Kasumi-1 (cell line): ENCODE measurements around the gene SGMS1.
A peak's percentile ranks its signal among the peaks of the same experiment; 100 is the strongest.

Experiments
- DNase-seq, 2 experiments: peaks; one replicate each; lab custom pipeline; 2025; lab: John Stamatoyannopoulos, UW

The SGMS1 gene

DNA sequence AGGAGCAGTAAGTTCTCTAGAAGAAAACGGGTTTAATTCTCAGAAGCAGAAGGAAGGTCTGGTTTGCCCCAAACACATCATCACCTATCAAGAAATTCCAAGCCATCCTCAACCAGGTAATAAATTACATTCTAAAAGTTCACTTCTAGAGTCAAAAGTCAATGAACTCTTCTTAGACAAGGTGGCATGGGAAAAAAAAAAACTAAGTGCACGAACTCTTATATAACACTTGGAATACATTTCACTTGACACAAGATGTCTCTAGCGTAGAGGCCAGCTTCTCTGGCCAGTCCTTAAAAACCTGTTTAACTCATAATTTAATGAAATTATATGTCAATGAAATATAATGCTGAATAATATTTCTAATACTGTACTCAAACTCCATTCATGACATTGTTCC lies 200.3 kb downstream of the SGMS1 start:
- no peak for DNase-seq

GRCh38 chr10:50422259-50422658 lies 201.5 kb downstream of the SGMS1 start:
- DNase-seq, result no peak

- peak; percentile 85 for DNase-seq
Observed at GRCh38 chr10:50421026-50421719, 202.6 kb downstream of the SGMS1 start.

DNA sequence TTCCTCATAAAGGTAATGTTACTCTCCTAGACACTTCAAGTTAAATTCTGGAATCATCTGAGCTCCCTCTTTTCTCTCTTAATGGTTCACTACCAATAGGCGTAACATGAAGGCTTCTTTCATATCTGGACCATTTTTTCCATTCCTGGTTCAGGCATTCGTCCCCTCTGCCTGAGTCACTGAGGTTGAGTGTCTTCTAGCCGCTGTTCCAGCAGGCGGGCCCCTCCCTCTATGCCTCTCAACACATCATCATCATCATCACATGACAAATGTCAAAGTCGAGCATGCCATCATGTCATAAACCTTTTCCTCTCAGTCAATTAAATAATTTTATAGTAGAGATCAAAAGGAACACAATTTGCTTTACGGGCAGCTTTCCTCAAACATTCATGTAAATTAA lies 203.6 kb downstream of the SGMS1 start:
- no peak for DNase-seq

DNA sequence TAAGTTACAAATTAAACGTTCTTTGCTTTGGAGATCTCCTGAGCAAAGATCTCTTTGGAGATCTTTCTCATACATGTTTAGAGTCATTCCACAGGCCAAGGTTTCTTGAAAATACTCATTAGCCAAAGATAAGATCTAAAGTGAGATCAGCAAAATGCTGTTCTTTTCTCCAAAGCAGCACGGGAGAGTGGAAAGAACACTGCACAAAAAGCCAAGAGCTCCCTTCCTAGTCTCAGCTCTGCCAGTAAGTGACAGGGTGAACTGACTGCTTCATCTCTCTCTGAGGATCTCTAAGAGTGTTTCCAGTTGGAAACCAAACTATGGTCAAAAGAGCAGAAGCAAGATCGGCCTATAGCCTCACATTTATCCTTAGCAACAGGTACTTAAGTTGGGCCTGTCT lies 204.0 kb downstream of the SGMS1 start:
- no peak for DNase-seq

DNA sequence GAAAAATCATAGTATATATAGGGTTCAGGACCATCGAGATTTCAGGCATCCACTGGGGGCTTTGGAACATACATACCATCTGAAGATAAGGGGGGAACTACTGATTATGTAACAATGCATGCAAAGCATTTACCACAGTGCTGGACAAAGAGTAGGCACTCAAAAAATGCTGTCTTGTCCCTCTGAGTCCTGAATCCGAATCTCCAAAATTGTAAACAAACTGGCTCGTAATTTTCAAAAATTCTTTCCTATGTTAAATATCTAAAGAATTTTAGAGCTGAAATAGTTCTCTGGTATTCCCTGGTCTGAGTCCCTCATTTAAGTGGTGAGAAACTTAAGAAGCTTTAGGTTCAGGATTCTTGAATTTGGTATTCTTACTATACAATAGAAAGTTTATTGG lies 204.7 kb downstream of the SGMS1 start:
- DNase-seq, result no peak

DNA sequence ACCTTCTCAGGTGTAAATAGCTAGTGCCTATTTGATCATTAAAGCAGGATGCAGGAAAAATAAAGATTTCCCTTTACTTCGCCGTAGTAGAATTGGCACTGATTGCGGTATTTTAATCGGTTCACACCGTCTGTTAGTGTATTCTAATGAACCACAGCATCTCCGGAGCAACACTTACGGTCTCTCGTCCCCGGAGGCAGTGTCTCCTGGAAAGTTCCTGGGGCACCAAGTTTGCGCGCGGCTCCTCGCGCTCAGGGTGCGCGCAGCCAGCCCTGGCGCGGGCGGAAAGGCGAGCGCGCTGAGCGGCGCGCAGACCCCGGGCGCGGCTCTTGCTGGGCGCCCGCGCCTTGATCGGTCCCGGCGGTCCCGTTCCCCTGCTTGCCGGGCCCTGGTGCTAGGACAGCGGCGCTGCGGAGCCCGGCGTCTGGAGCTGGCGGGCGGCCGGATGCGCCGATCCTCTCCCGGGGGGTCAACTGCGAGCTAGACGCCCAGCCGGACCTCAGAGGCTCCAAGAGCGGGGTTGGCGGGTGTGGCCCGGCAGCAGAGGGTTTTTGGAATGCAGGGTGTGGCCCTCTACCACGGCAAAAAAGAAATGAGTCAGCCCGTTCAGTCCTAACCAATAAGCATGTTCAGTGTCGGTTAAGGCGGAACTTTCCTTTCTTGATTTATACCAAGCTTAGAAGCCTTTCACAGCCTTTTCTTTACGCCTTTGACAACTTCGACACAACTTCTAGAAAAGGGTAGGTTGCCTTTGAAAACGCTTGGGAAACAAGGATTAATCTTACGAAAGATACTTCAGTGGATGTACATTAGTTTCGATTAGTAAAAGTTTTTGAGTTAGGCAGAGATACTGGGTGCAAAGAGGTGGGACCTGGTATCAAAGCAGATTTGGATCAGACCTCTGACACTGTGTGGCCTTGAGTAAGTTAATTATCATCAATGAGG lies 205.6 kb downstream of the SGMS1 start:
- peak; percentile 74 to 82 for DNase-seq

GRCh38 chr10:50417486-50417885 lies 206.3 kb downstream of the SGMS1 start:
- DNase-seq, result peak; percentile 36 to 44

- no peak for DNase-seq
Observed at GRCh38 chr10:50416881-50417280, 206.9 kb downstream of the SGMS1 start.

DNA sequence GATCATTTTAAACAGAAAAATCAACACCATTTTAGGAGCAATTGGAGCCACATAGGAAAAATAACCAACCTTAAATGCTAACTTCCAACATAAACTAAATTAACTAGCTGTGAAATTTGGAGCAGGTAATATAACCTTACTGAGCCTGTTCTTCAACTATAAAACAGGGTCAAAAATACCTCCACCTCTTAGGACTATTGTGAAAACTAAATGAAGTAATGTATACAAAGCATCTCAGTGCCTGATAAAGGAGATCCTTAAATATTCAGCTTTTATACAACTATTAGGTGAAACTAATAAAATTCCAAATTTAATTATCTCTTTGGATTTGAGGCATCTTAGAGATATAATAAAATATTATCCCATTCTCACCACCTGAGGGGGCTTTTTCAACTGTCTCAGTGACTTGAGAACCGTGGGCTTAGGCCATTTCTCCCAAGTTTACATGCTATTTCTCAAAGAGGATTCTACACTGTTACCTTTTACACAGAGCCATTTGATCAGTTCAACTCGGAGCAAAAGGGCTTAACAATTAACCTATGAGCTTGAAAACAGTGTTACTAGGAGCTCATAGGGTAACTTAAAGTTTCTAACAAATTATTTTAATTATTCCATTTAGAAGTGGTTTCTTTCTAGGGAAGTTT lies 207.5 kb downstream of the SGMS1 start:
- peak; percentile 10 to 17 for DNase-seq

DNA sequence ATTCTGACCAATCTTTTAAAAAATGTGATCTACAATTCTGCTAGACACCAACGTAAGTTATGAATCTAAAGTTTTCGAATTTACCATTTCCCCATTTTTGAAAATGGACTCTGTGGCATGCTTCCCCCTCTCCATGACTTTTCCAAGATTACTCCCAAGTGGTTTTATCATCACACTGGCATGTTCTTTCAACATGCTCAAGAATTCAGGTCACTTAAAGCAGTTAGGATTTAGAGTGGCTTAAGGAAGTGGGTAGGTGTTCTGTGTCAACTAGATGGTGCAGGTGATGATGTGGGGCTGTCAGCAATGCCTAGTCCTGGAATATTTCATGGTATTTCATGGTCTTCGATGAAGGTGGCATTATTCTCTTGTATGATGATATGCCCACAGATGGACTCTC lies 208.5 kb downstream of the SGMS1 start:
- no peak for DNase-seq

- DNase-seq, result no peak
Observed at GRCh38 chr10:50410066-50410811, 213.5 kb downstream of the SGMS1 start.

- DNase-seq, result no peak
Observed at GRCh38 chr10:50407076-50407801, 216.5 kb downstream of the SGMS1 start.

DNA sequence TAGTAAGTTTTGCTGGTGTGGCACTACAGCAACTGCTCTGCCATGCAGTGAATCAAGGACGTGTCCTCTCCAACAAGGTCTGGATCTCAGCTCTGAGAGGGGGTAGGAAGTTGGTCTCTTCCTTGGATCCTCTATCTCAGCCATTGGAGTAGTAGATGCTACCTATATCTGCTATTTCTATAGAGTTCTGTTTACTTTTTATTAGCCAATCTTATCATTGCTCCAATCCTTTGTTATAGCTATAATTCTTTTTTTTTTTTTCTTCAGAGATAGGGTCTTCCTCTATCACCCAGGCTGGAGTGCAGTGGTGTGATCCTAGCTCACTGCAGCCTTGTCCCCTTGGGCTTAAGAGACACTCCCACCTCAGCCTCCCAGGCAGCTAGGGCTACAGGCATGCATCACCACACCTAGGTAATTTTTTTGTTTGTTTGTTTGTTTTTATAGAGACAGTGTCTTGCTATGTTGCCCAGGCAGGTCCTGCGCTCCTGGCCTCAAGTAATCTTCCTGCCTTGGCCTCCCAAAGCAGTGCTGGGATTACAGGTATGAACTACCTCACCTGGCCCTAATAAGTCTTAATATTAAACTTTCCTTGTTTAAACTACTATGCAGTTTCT lies 217.2 kb downstream of the SGMS1 start:
- no peak for DNase-seq

GRCh38 chr10:50405723-50406122 lies 218.0 kb downstream of the SGMS1 start:
- no peak for DNase-seq

DNA sequence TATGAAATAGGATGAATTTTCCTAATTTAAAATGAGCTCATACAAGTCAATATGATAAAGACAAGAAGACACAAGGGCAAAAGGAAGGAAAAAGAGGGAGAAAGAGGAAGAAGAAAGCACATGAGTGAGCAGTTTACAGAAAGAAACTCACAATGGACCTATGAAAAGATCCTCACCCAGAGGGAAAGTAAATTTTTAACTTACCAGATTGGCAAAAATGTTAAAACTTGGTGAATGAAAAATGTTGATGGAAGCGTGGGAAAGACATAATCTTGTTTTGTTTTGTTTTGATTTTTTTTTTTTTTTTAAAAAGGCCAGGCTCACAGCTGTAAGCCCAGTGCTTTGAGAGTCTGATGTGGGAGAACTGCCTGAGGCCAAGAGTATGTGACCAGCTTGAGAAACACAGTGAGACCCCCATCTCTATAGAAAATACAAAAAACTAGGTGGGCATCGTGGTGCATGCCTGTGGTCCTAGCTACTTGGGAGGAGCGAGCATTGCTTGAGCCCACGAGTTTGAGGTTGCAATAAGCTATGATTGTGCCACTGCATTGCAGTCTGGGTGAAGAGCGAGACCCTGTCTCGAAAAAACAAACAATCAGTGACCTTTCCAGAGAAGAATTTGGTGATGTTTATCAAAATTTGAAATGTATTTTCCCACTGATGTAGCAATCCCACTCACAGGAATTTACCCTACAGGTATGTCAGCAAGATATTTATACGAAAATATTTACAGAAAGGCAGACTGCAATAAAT lies 219.6 kb downstream of the SGMS1 start:
- DNase-seq, result no peak

DNA sequence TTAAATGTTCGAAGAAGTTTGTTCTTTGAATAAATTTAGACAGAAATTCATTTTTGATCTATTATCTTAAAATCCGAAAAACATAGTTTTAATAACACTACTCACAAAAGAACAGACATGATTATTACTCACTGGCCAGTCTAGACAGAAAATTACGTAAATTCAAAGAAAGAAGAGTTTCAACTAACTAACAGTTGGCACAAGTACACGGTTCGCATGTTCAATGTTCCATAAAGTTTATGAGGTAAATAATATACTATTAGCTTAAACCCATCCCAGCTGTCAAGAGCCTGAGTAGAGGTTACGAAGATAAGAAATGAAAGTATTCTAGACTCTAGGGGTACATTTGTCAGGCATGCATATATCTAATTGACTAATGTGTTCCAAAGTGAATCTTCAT lies 220.7 kb downstream of the SGMS1 start:
- no peak for DNase-seq

- DNase-seq, result no peak
Observed at GRCh38 chr10:50402466-50402865, 221.3 kb downstream of the SGMS1 start.

DNA sequence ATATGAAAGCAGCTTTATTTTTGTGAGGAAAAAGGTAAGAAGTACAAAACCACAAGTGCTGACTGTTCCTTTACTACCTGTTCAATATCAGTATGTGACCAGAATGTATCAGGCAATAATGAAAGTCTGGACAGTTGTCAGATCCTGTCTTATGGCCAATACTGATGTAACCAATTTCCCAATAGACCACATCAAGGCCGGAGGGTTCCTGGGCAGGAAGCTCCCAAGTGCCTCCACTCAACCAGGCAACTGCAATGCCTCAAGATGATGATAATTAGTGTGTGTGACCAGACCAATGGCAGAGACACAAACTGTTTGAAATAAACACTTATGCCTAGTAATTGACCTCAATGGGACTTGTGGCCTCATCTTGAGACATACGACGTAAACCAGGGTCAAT lies 223.1 kb downstream of the SGMS1 start:
- no peak for DNase-seq

- DNase-seq, result no peak
Observed at GRCh38 chr10:50398823-50399222, 224.9 kb downstream of the SGMS1 start.
